ENCODE data around the gene GPR18. TPM values are rescaled to one million over a fixed set of nuclear protein-coding genes. Genes with fewer than 3 reads are reported as not detected.

The GPR18 gene
- total and polyA plus RNA-seq, 2 of the 4 experiments (the other 2 are of a cell fraction), result not detected

GRCh38 chr13:99266827-99267226, 8.6 kb upstream of the GPR18 start:
- no peak for TF ChIP-seq POLR2A (IDR thresholded peaks at IDR 0.05; ENCODE audit: low read depth, low read length)
- no peak for TF ChIP-seq RCOR1 (IDR thresholded peaks at IDR 0.05; ENCODE audit: insufficient replicate concordance, low read length)
- TF ChIP-seq CTCF (conservative IDR thresholded peaks at IDR 0.05; ENCODE audit: low read depth, low read length), result no peak
- TF ChIP-seq BHLHE40 (IDR thresholded peaks at IDR 0.05; ENCODE audit: low read depth, low read length), result no peak
- no peak for TF ChIP-seq ELK1 (IDR thresholded peaks at IDR 0.05; ENCODE audit: borderline replicate concordance, low read depth, low read length)
- TF ChIP-seq USF2 (IDR thresholded peaks at IDR 0.05; ENCODE audit: low read depth, low read length), result no peak
- TF ChIP-seq FOS (IDR thresholded peaks at IDR 0.05; ENCODE audit: low read depth, low read length), result no peak
- no peak for TF ChIP-seq RFX5 (IDR thresholded peaks at IDR 0.05; ENCODE audit: low read depth, low read length)
- TF ChIP-seq RAD21 (IDR thresholded peaks at IDR 0.05; ENCODE audit: low read length), result no peak
- TF ChIP-seq SMC3 (IDR thresholded peaks at IDR 0.05; ENCODE audit: low read depth, low read length), result no peak
- TF ChIP-seq MAZ (IDR thresholded peaks at IDR 0.05; ENCODE audit: borderline replicate concordance, low read depth, low read length), result no peak
- no peak for TF ChIP-seq NFE2L2 (IDR thresholded peaks at IDR 0.05; ENCODE audit: low read depth, low read length)
- no peak for TF ChIP-seq CEBPB (IDR thresholded peaks at IDR 0.05; ENCODE audit: low read depth, low read length)
- no peak overlapping the region for H3K4ac ChIP-seq (ENCODE audit: low read depth, low read length)
- H3K4me3 ChIP-seq (ENCODE audit: insufficient read depth, low read depth, low read length), result no peak overlapping the region
- H3K79me1 ChIP-seq (ENCODE audit: low read depth in 1 of 2, low read length in 2 of 2), result no peaks in the 10 kb centered on the region; a peak in 2 of 4 replicates
- BruUV-seq (replicated peaks), result no TSS peak
- WGBS, 2 experiments (ENCODE audit: extremely low coverage in 2 of 2, insufficient read length in 1 of 2), result no CpG with 5 or more reads among the region's 6 CpGs
- H4K91ac ChIP-seq (ENCODE audit: insufficient read depth, low read depth, low read length), result no peak overlapping the region
- H2BK20ac ChIP-seq (ENCODE audit: low read depth, low read length), result no peak overlapping the region
- intact Hi-C loops (cut with micrococcal nuclease) (loop anchor here (1.0 to 10.0 kb wide), 3 partner anchors 91 to 422 kb away; no protein-coding TSS in a partner anchor), in situ Hi-C loops (cut with MboI; ENCODE audit: low sequenced_read_pairs) (no loop called here), dilution Hi-C loops (cut with HindIII; ENCODE audit: low sequenced_read_pairs, unreplicated experiment) (no loop called here)
- ChIA-PET CTCF (interaction anchor here (0.6 to 2.3 kb wide), 6 partner anchors 74 to 170 kb away, joined by 3 to 14 read pairs (median 5); no protein-coding TSS in a partner anchor), POLR2A (ENCODE audit: unreplicated experiment) (no interaction called here)
- no peak overlapping the region for H2AFZ ChIP-seq (replicated peaks; ENCODE audit: low read length, poor library complexity)
- no peaks in the 10 kb centered on the region for H3K27me3 ChIP-seq (ENCODE audit: control insufficient read depth, insufficient read depth, low read length)
- no peak overlapping the region for H3K27ac ChIP-seq (ENCODE audit: insufficient read depth, low read length)
- no peak overlapping the region for H2BK15ac ChIP-seq (ENCODE audit: low read depth, low read length)
- H3K4me1 ChIP-seq (ENCODE audit: control insufficient read depth, insufficient read depth, low read length), result no peaks in the 10 kb centered on the region
- H2BK120ac ChIP-seq (ENCODE audit: low read depth, low read length), result no peak overlapping the region
- no peak overlapping the region for H4K8ac ChIP-seq (ENCODE audit: low read depth in 2 of 2, low read length in 2 of 2)
- no peak overlapping the region for H3K9ac ChIP-seq (ENCODE audit: low read depth, low read length)
- no peak overlapping the region for H2AK5ac ChIP-seq (ENCODE audit: low read depth, low read length)
- H2AK9ac ChIP-seq (replicated peaks; ENCODE audit: low read depth, low read length, poor library complexity), result no peak overlapping the region
- H3K14ac ChIP-seq (replicated peaks; ENCODE audit: low read depth, low read length), result no peak overlapping the region
- ATAC-seq (ENCODE audit: low read depth) (no peak), DNase-seq (no peak)
- peaks cover 5% of the 10 kb centered on the region for H3K36me3 ChIP-seq (ENCODE audit: control insufficient read depth, insufficient read depth, low read length)
- H3K18ac ChIP-seq (ENCODE audit: low read depth, low read length), result no peak overlapping the region
- H3K9me1 ChIP-seq (ENCODE audit: insufficient read depth, low read length), result no peaks in the 10 kb centered on the region
- H4K20me1 ChIP-seq (ENCODE audit: insufficient read depth, low read length), result peaks cover 5% of the 10 kb centered on the region; the same call in 1 of the 2 replicates
- no peak overlapping the region for H4K5ac ChIP-seq (ENCODE audit: low read depth, low read length)
- H3K56ac ChIP-seq (ENCODE audit: extremely low read depth, insufficient read depth, low read length), result no peak overlapping the region
- no peak overlapping the region for H3K4me2 ChIP-seq (ENCODE audit: low read depth, low read length)
- no peak overlapping the region for H2BK5ac ChIP-seq (ENCODE audit: low read depth, low read length, poor library complexity, severe bottlenecking)
- no peak overlapping the region for H3K23ac ChIP-seq (ENCODE audit: low read depth, low read length)
- H3K9me3 ChIP-seq (ENCODE audit: control insufficient read depth, insufficient read depth, low read length), result no peaks in the 10 kb centered on the region

All from IMR-90 (cell line).